Measurements from ENCODE around the gene ALDH6A1.
"Not testable (repeated sequence)": the region's sequence is repeated elsewhere in the genome, so short reads cannot be mapped to it uniquely, and the experiment has no call there.

The ALDH6A1 gene

DNA sequence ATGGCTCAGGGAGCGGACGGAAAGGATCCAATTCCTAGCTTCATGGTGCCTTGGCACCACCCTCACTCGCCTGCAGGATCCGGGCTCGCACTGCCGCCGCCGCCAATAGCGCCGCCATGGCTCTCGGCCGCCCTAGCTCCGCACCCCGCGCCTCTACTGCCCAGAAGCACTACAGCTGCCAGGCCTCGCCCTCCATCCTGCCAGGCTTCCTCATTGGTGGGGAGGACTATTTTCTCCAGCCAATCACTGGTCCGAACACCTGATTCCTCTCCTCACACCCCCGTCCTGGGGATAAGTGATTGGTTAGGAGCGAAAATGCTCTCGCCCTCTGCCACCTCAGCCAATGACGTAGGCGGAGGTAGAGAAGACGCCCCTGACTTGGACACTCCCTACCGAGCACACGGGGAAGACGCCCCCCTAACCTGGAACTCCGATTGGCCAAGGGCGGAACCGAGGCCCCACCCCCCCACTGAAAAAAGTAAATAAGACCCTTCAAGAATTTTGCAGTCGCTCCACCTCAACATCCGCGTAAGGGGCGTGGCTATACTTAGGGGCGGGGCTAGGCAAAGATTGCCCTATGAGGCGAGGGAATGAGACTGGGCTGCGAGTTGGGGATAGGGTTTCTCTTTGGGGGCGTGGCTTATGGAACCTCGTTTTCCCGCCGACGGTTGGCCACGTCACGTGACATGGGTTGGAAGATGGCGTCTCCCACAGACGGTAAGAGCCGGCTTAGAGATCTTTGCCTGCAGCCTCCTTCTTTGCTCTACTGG, at the start of gene ALDH6A1, which contains the start of gene LIN52:
Gene ALDH6A1, minus strand, starts transcription at position 177 of the 770 bp plus-strand sequence. Its CDS starts 59 bp downstream, at position 118.
Gene LIN52, plus strand, starts transcription at position 680 of the 770 bp plus-strand sequence. Its CDS starts 19 bp downstream, at position 699.
- TF ChIP-seq, protein P1, sequence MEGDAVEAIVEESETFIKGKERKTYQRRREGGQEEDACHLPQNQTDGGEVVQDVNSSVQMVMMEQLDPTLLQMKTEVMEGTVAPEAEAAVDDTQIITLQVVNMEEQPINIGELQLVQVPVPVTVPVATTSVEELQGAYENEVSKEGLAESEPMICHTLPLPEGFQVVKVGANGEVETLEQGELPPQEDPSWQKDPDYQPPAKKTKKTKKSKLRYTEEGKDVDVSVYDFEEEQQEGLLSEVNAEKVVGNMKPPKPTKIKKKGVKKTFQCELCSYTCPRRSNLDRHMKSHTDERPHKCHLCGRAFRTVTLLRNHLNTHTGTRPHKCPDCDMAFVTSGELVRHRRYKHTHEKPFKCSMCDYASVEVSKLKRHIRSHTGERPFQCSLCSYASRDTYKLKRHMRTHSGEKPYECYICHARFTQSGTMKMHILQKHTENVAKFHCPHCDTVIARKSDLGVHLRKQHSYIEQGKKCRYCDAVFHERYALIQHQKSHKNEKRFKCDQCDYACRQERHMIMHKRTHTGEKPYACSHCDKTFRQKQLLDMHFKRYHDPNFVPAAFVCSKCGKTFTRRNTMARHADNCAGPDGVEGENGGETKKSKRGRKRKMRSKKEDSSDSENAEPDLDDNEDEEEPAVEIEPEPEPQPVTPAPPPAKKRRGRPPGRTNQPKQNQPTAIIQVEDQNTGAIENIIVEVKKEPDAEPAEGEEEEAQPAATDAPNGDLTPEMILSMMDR (IDR thresholded peaks at IDR 0.05; ENCODE audit: extremely low read depth, missing control alignments) = no peak
- DNase-seq (ENCODE audit: low spot score) = peak; percentile 96

DNA sequence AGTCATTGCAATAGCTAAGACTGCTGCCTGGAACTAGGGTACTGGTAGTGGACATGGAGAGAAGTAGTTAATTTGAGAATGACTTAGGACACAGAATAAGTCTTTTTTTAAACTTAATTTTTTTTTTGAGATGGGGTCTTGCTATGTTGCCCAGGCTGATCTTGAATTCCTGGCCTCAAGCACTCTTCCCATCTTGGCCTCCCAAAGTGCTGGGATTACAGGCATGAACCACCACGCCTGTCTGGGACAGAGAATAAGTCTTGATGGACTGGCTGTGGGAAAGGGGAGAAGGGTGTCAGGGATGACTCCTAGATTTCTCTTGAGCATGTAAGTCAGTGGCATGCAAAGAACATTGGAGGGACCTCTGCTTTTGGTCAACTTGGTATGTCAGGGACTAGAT, 43.4 kb upstream of the ALDH6A1 start:
- no peak for DNase-seq (ENCODE audit: low spot score)
- TF ChIP-seq, protein P1 (IDR thresholded peaks at IDR 0.05; ENCODE audit: extremely low read depth, missing control alignments) = no peak

DNA sequence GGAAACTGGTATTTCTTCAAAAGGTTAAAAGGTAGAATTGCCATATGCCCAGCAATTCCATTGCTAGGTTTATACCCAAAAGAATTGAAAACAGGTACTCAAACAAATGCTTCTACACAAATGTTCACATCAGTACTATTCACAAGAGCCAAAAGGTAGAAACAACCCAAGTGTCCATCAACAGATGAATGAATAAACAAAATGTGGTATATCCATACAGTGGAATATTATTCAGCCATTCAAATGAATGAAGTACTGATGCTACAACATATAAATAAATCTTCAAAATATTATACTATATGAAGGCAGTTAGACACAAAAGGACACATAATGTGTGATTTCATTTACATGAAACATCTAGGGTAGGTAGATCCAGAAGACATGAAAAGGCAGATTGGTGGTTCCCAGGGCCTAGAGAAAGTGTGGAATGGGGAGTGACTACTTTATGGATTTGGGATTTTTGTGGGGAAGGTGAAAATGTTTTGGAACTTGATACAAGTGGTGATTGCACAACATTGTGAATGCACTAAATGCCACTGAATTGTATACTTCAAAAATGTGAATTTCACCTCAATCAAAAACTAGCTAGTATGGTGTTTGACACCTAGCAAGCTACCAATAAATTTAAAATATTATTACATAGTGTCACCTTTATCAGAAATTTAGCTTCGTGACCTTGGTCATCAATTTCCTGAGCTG, 42.2 kb upstream of the ALDH6A1 start:
- TF ChIP-seq, protein P1 (IDR thresholded peaks at IDR 0.05; ENCODE audit: extremely low read depth, missing control alignments) = no peak

DNA sequence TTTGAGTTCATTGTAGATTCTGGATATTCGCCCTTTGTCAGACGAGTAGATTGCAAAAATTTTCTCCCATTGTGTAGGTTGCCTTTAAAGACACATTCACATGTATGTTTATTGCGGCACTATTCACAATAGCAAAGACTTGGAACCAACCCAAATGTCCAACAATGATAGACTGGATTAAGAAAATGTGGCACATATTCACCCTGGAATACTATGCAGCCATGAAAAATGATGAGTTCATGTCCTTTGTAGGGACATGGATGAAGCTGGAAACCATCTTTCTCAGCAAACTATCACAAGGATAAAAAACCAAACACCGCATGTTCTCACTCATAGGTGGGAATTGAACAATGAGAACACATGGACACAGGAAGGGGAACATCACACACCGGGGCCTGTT, 41.2 kb upstream of the ALDH6A1 start:
- not testable (repeated sequence) for DNase-seq (ENCODE audit: low spot score)

More for the DNA sequence above, 42.2 kb upstream of the ALDH6A1 start:
- DNase-seq (ENCODE audit: low spot score) = no peak

DNA sequence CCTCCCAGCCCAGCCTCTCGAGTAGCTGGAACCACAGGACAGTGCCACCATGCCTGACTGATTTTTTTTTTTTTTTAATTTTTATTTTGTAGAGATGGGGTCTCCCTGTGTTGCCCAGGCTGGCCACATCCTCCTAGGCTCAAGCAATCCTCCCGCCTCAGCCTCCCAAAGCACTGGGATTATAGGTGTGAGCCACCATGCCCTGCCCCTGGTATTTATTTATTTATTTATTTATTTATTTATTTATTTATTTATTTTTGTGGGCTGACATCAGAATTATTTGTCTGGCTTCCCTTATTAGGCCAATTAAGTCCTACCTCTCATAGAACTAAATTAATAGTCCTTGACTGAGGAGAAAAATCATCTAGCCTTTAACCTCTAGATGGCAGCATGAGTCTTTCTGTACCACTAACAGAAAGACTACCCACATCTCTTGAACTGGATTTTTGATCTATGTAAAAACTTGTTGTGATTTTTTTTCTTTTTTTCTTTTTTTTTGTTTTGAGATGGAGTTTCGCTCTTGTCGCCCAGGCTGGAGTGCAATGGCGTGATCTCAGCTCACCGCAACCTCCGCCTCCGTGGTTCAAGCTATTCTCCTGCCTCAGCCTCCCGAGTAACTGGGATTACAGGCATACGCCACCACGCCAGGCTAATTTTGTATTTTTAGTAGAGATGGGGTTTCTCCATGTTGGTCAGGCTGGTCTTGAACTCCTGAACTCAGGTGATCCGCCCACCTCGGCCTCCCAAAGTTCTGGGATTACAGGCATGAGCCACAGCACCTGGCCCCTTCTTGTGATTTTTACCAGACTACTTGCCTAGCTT, 27.4 kb upstream of the ALDH6A1 start:
- TF ChIP-seq, protein P1 (IDR thresholded peaks at IDR 0.05; ENCODE audit: extremely low read depth, missing control alignments) = peak; percentile 12
- peak; percentile 62 for DNase-seq (ENCODE audit: low spot score)

DNA sequence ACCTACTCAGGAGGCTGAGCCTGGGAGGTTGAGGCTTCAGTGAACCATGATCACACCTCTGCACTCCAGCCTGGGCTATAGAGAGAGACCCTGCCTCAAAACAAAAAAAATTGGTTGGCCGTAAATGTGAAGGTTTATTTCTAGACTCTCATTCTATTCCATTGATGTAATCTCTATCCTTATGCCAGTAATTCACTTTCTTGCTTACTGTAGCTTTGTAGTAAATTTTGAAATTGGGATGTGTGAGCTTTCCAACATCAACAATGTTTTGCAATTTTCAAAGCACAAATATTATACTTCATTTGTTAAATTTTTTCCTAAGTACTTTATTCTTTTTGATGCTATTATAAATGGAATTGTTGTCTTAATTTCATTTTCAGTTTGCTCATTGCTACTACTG, 25.1 kb upstream of the ALDH6A1 start:
- TF ChIP-seq, protein P1 (IDR thresholded peaks at IDR 0.05; ENCODE audit: extremely low read depth, missing control alignments) = no peak
- no peak for DNase-seq (ENCODE audit: low spot score)

DNA sequence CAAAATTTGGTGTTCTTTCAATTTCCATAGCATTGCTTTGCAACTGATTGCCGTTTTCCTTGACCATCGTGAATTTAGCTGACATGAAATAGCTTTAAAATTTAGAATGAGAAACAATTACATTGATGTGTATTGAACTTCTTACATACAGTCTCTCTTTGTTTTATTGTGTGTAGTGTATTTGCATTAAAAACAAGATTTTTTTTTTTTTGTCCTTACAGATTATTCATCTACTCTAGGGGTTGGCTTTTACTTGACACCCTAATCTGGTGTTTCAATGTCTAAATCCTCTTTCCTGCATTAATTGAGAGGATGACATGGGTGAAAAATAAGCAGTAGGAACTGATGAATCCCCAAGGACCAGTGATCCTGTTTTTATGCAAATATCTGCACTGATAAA, 21.1 kb upstream of the ALDH6A1 start:
- TF ChIP-seq, protein P1 (IDR thresholded peaks at IDR 0.05; ENCODE audit: extremely low read depth, missing control alignments) = no peak

More for the DNA sequence above, 21.1 kb upstream of the ALDH6A1 start:
- no peak for DNase-seq (ENCODE audit: low spot score)
